Neural crest cell (in vitro differentiated cells): ENCODE data around the gene USP35. TPM values are rescaled to one million over a fixed set of nuclear protein-coding genes. Genes with fewer than 3 reads are reported as not detected.

Experiments used
- DNase-seq: peaks from one replicate; pipeline ENCODE4 v3.0.0; 2021; ENCODE audit warnings: low read depth, mixed read lengths, low spot score
- H3K27ac Mint-ChIP-seq: one replicate; pipeline ENCODE4 v1.8.0; 2021; ENCODE audit warnings: mild to moderate bottlenecking, mixed read lengths; ENCODE audit not compliant: unreplicated experiment
- H3K27me3 Mint-ChIP-seq: 2 replicates; pipeline ENCODE4 v1.8.0; 2021; ENCODE audit warnings: low read depth, mild to moderate bottlenecking, mixed read lengths
- H3K36me3 Mint-ChIP-seq: 2 replicates; pipeline ENCODE4 v1.8.0; 2021; ENCODE audit warnings: low read depth, mild to moderate bottlenecking, mixed read lengths
- H3K4me1 Mint-ChIP-seq: 2 replicates; pipeline ENCODE4 v1.8.0; 2021; ENCODE audit warnings: mixed read lengths
- H3K4me3 Mint-ChIP-seq: one replicate; pipeline ENCODE4 v1.8.0; 2021; ENCODE audit warnings: mild to moderate bottlenecking, mixed read lengths
- H3K9me3 Mint-ChIP-seq: 2 replicates; pipeline ENCODE4 v1.8.0; 2021; ENCODE audit warnings: mixed read lengths
- CTCF ChIP-seq: fragments of 200-600 bp; sonication (generic); conservative IDR thresholded peaks from 2 replicates; pipeline ENCODE4 v1.5.0; 2021; ENCODE audit warnings: antibody characterized with exemption, mild to moderate bottlenecking
- total RNA-seq: library from RNA; stranded (reverse); gene quantifications from 2 replicates; pipeline ENCODE4 v1.2.1, GENCODE V29; 2021

USP35 gene
- total RNA-seq, 1 donor from 2014 or later, result 11.1 TPM

- Mint-ChIP-seq H3K27ac (no peak overlapping the region), H3K4me1 (peaks cover 16% of the 10 kb centered on the region), H3K27me3 (no peaks in the 10 kb centered on the region), H3K4me3 (no peak overlapping the region), H3K36me3 (peaks cover 6% of the 10 kb centered on the region), H3K9me3 (no peaks in the 10 kb centered on the region)
- DNase-seq, result no peak
- no peak for TF ChIP-seq CTCF
These were observed 10.9 kb downstream of the USP35 start for GRCh38 chr11:78199653-78200015.

- H3K36me3 Mint-ChIP-seq, result peaks cover 6% of the 10 kb centered on the region
- no peak overlapping the region for H3K27ac Mint-ChIP-seq
- no peak for TF ChIP-seq CTCF
These were observed 11.3 kb downstream of the USP35 start for GRCh38 chr11:78200061-78200460.

GRCh38 chr11:78200553-78200952 lies 11.8 kb downstream of the USP35 start:
- Mint-ChIP-seq H3K36me3 (peaks cover 6% of the 10 kb centered on the region), H3K4me3 (no peak overlapping the region), H3K27ac (no peak overlapping the region), H3K27me3 (no peaks in the 10 kb centered on the region), H3K9me3 (no peaks in the 10 kb centered on the region), H3K4me1 (peaks cover 13% of the 10 kb centered on the region)
- TF ChIP-seq CTCF, result no peak
- no peak for DNase-seq

More at GRCh38 chr11:78200061-78200460, 11.3 kb downstream of the USP35 start:
- Mint-ChIP-seq H3K9me3 (no peaks in the 10 kb centered on the region), H3K4me1 (peaks cover 13% of the 10 kb centered on the region), H3K4me3 (no peak overlapping the region), H3K27me3 (no peaks in the 10 kb centered on the region)
- DNase-seq, result no peak

GRCh38 chr11:78201096-78201818 lies 12.5 kb downstream of the USP35 start:
- no peak overlapping the region for H3K4me3 Mint-ChIP-seq
- peak overlapping the region; percentile 66 for H3K27ac Mint-ChIP-seq
- peaks cover 14% of the 10 kb centered on the region for H3K4me1 Mint-ChIP-seq
- peaks cover 6% of the 10 kb centered on the region for H3K36me3 Mint-ChIP-seq
- H3K27me3 Mint-ChIP-seq, result no peaks in the 10 kb centered on the region
- DNase-seq, result no peak
- no peak for TF ChIP-seq CTCF
- no peaks in the 10 kb centered on the region for H3K9me3 Mint-ChIP-seq

GRCh38 chr11:78202733-78203167 lies 14.0 kb downstream of the USP35 start:
- no peak for TF ChIP-seq CTCF
- H3K36me3 Mint-ChIP-seq, result peaks cover 6% of the 10 kb centered on the region
- peaks cover 18% of the 10 kb centered on the region for H3K4me1 Mint-ChIP-seq
- H3K9me3 Mint-ChIP-seq, result no peaks in the 10 kb centered on the region
- no peak for DNase-seq
- peak overlapping the region; percentile 59 for H3K27ac Mint-ChIP-seq
- no peak overlapping the region for H3K4me3 Mint-ChIP-seq
- H3K27me3 Mint-ChIP-seq, result no peaks in the 10 kb centered on the region
